Naive B cell (primary cell): ENCODE results near the gene GALNT13. TPM values are rescaled to one million over a fixed set of nuclear protein-coding genes. Genes with fewer than 3 reads are reported as not detected.
A peak's percentile ranks its signal among the peaks of the same experiment; 100 is the strongest.

Experiments used
- ATAC-seq, 2 donors: fragments of 150-1000 bp; cut with Tn5 transposase; 2 replicates each; pipeline ENCODE4 v1.10.0; 2021; ENCODE audit warnings: low read depth in 2 of 2, mild to moderate bottlenecking in 2 of 2, moderate library complexity in 2 of 2
- DNase-seq: peaks from one replicate; pipeline ENCODE4 v3.0.0; 2022
- H3K27ac Mint-ChIP-seq, 6 donors: one replicate each; pipeline ENCODE4 v1.8.0; 2020 to 2022; ENCODE audit warnings: mild to moderate bottlenecking in 6 of 6, mixed read lengths in 6 of 6, moderate library complexity in 5 of 6, inconsistent platforms in 2 of 6
- H3K27me3 Mint-ChIP-seq, 3 donors: one replicate each; pipeline ENCODE4 v1.8.0; 2021 to 2022; ENCODE audit warnings: mixed read lengths in 3 of 3, mild to moderate bottlenecking in 1 of 3
- H3K36me3 Mint-ChIP-seq, 2 donors: one replicate each; pipeline ENCODE4 v1.8.0; 2020 to 2022; ENCODE audit warnings: mixed read lengths in 2 of 2, inconsistent platforms in 1 of 2, mild to moderate bottlenecking in 1 of 2
- H3K4me1 Mint-ChIP-seq, 3 donors: one replicate each; pipeline ENCODE4 v1.8.0; 2020 to 2022; ENCODE audit warnings: mixed read lengths in 3 of 3, inconsistent platforms in 1 of 3, mild to moderate bottlenecking in 1 of 3, moderate library complexity in 1 of 3
- H3K4me3 Mint-ChIP-seq, 8 donors: one replicate each; pipeline ENCODE4 v1.8.0; 2020 to 2022; ENCODE audit warnings: mild to moderate bottlenecking in 8 of 8, mixed read lengths in 8 of 8, moderate library complexity in 8 of 8, inconsistent platforms in 2 of 8
- H3K9me3 Mint-ChIP-seq, 7 donors: one replicate each; pipeline ENCODE4 v1.8.0; 2020 to 2022; ENCODE audit warnings: mixed read lengths in 7 of 7, mild to moderate bottlenecking in 5 of 7, inconsistent platforms in 2 of 7, moderate library complexity in 1 of 7
- polyA plus RNA-seq, 6 donors: library from polyadenylated mRNA; unstranded; fragments of 300-500 nt; fragmentation: Illumina TruSeq; gene quantifications; one replicate each; pipeline ENCODE4 v1.2.3, GENCODE V29; 2021; ENCODE audit warnings: low read depth in 6 of 6

The GALNT13 gene
- polyA plus RNA-seq, 6 donors from 2014 or later: not detected

GRCh38 chr2:154400563-154401290 is 529.0 kb downstream of the GALNT13 start:
- no peaks in the 10 kb centered on the region for H3K27me3 Mint-ChIP-seq
- no peaks in the 10 kb centered on the region for H3K4me1 Mint-ChIP-seq
- no peaks in the 10 kb centered on the region for H3K9me3 Mint-ChIP-seq
- H3K36me3 Mint-ChIP-seq: no peaks in the 10 kb centered on the region
- H3K27ac Mint-ChIP-seq: no peak overlapping the region
- ATAC-seq (no peak), DNase-seq (no peak)
- H3K4me3 Mint-ChIP-seq: no peak overlapping the region

DNA sequence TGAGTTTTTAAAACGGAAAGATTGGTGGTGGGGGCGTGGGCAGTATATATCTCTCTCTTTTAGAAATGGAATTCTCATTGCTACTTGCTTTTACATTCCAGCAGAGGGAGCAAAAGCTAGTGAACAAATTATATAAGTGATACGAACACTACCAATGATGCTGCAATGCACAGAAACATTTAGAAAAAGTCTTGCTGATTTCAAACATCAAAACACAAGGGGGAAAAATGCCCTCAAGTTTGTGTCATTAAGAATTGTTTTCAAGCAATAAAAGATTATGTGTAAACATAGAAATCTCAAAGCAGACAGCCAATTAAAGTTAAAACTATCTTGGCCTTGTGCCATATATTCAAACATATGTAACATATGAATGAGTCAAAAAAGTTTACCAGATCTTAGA is 530.5 kb downstream of the GALNT13 start:
- H3K4me3 Mint-ChIP-seq: no peak overlapping the region
- no peak for ATAC-seq

GRCh38 chr2:154403242-154403790 is 531.6 kb downstream of the GALNT13 start:
- H3K27me3 Mint-ChIP-seq: no peaks in the 10 kb centered on the region
- H3K4me1 Mint-ChIP-seq: no peaks in the 10 kb centered on the region
- no peak overlapping the region for H3K27ac Mint-ChIP-seq
- H3K9me3 Mint-ChIP-seq: no peaks in the 10 kb centered on the region
- no peak overlapping the region for H3K4me3 Mint-ChIP-seq
- DNase-seq (no peak), ATAC-seq (no peak)
- no peaks in the 10 kb centered on the region for H3K36me3 Mint-ChIP-seq

More for the DNA sequence above, 530.5 kb downstream of the GALNT13 start:
- Mint-ChIP-seq H3K27me3 (no peaks in the 10 kb centered on the region), H3K27ac (no peak overlapping the region), H3K36me3 (no peaks in the 10 kb centered on the region), H3K9me3 (no peaks in the 10 kb centered on the region), H3K4me1 (no peaks in the 10 kb centered on the region)
- DNase-seq: no peak

DNA sequence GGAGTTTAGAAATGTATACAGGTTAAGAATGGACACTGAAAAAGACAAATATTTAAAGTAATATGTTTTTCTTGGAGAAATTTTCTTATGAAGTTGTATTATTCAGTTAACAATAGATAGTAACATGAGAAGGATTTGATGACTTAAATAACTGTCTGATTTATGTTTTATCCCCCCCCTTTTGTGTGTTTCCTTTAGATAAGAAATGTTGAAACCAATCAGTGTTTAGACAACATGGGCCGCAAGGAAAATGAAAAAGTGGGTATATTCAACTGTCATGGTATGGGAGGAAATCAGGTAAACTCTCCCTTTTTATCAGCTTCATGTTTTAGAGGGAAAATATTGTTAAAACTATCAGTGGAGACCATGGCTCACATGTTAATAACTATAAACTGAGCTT is 537.1 kb downstream of the GALNT13 start:
- ATAC-seq (no peak), DNase-seq (no peak)

GRCh38 chr2:154422251-154422650 is 550.5 kb downstream of the GALNT13 start:
- ATAC-seq (no peak), DNase-seq (no peak)
- Mint-ChIP-seq H3K27ac (no peak overlapping the region), H3K27me3 (no peaks in the 10 kb centered on the region), H3K4me1 (no peaks in the 10 kb centered on the region), H3K36me3 (no peaks in the 10 kb centered on the region), H3K9me3 (peaks cover 0 to 4% (median 0%) of the 10 kb centered on the region in 7 donors), H3K4me3 (no peak overlapping the region)

More for the DNA sequence above, 537.1 kb downstream of the GALNT13 start:
- H3K9me3 Mint-ChIP-seq: no peaks in the 10 kb centered on the region
- H3K27me3 Mint-ChIP-seq: no peaks in the 10 kb centered on the region
- H3K36me3 Mint-ChIP-seq: no peaks in the 10 kb centered on the region
- H3K27ac Mint-ChIP-seq: no peak overlapping the region
- no peak overlapping the region for H3K4me3 Mint-ChIP-seq
- no peaks in the 10 kb centered on the region for H3K4me1 Mint-ChIP-seq

- H3K27ac Mint-ChIP-seq: no peak overlapping the region
- no peak for ATAC-seq
Measured at GRCh38 chr2:154425994-154426393, 554.3 kb downstream of the GALNT13 start.

DNA sequence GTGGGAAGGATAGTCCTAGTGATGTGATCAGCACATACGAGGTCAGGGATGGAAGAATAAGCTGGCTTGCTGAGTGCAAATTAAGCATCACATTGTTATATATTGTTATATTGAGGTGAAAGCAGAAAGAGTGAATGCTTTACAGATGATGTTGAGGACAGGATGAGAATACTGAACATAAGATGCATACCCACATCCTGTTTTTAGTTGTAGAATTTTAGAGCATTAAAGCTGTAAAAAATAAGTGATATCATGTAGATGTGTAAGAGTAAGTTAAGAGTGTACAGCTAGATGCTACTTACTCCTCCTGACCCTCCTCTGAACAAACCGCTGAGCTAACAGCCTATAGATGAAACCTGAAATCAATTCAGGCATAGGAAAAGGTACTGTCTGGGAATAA is 555.7 kb downstream of the GALNT13 start:
- Mint-ChIP-seq H3K9me3 (peaks cover 0 to 4% (median 0%) of the 10 kb centered on the region in 7 donors), H3K4me3 (peak overlapping the region in 1 of 8 donors; percentile 34), H3K4me1 (no peaks in the 10 kb centered on the region), H3K27me3 (no peaks in the 10 kb centered on the region), H3K36me3 (no peaks in the 10 kb centered on the region), H3K27ac (no peak overlapping the region)
- no peak for ATAC-seq
- DNase-seq: no peak

More at GRCh38 chr2:154425994-154426393, 554.3 kb downstream of the GALNT13 start:
- Mint-ChIP-seq H3K4me3 (no peak overlapping the region), H3K27me3 (no peaks in the 10 kb centered on the region), H3K36me3 (no peaks in the 10 kb centered on the region), H3K9me3 (peaks cover 0 to 4% (median 0%) of the 10 kb centered on the region in 7 donors), H3K4me1 (no peaks in the 10 kb centered on the region)
- no peak for DNase-seq

GRCh38 chr2:154428022-154428421 is 556.3 kb downstream of the GALNT13 start:
- Mint-ChIP-seq H3K9me3 (peaks cover 0 to 4% (median 0%) of the 10 kb centered on the region in 7 donors), H3K4me1 (no peaks in the 10 kb centered on the region), H3K27me3 (no peaks in the 10 kb centered on the region), H3K4me3 (no peak overlapping the region), H3K36me3 (no peaks in the 10 kb centered on the region), H3K27ac (no peak overlapping the region)
- DNase-seq (no peak), ATAC-seq (no peak)

GRCh38 chr2:154433010-154433409 is 561.3 kb downstream of the GALNT13 start:
- DNase-seq (no peak), ATAC-seq (no peak)
- Mint-ChIP-seq H3K36me3 (no peaks in the 10 kb centered on the region), H3K9me3 (peaks cover 0 to 4% (median 0%) of the 10 kb centered on the region in 7 donors), H3K27ac (no peak overlapping the region), H3K27me3 (no peaks in the 10 kb centered on the region), H3K4me1 (no peaks in the 10 kb centered on the region), H3K4me3 (no peak overlapping the region)

DNA sequence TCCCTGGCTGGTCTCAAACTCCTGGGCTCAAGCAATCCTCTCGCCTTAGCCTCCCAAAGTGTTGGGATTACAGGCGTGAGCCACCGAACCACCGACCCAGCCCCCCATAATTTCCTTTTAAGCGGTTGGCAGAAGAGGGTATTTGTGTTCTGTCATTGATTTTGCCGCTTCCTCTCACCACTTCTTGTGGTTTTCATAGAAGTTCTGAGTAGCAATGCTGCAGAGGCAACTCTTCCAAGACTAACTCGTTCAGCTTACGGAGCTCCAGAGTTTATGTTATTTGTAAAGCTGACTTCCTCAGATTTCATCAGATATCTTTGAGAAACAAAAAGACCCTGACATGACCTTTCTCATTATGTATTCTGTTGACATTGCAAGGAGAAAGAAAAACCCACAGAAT is 565.4 kb downstream of the GALNT13 start:
- Mint-ChIP-seq H3K27me3 (no peaks in the 10 kb centered on the region), H3K4me3 (no peak overlapping the region), H3K4me1 (no peaks in the 10 kb centered on the region), H3K36me3 (no peaks in the 10 kb centered on the region), H3K27ac (no peak overlapping the region), H3K9me3 (no peaks in the 10 kb centered on the region)
- no peak for ATAC-seq
- no peak for DNase-seq

DNA sequence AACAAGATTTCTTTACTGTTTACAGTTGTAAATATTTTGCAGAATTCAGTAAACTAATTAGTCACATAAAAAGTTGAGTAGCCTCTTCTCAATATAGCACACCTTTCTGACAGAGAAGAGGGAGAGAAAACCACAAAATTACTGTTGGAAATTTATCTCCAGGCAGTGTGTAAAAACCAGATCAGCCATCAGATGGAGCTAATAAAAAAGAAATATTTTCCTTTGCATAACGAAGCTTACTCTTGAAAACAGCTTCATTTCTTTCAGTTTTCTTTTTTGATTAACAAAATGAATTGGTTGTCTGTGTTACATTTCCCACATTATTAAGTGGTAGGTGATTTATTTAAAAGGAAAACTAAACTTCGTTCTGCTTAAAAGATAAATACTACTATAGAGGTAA is 567.4 kb downstream of the GALNT13 start:
- ATAC-seq (no peak), DNase-seq (no peak)
- no peaks in the 10 kb centered on the region for H3K9me3 Mint-ChIP-seq
- H3K27me3 Mint-ChIP-seq: no peaks in the 10 kb centered on the region
- H3K4me1 Mint-ChIP-seq: no peaks in the 10 kb centered on the region
- H3K27ac Mint-ChIP-seq: no peak overlapping the region
- no peaks in the 10 kb centered on the region for H3K36me3 Mint-ChIP-seq
- H3K4me3 Mint-ChIP-seq: no peak overlapping the region

DNA sequence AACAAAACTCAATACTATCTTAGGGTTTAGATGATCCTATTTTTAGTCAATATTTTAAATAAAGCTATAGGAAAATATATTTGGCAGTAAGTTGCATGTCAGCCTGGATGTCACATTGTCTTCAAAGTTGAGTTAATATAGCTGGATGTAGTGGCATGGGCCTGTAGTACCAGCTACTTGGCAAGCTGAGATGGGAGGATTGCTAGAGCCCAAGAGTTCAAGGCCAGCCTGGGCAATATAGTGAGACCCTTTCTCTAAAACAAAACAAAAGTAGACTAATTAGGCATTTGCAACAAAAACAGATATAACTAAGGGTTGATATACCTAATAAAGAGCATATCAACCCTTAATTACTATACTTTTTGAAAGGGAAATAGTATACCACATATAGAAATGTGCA is 572.2 kb downstream of the GALNT13 start:
- DNase-seq (no peak), ATAC-seq (no peak)
- Mint-ChIP-seq H3K27me3 (no peaks in the 10 kb centered on the region), H3K4me3 (no peak overlapping the region), H3K36me3 (no peaks in the 10 kb centered on the region), H3K27ac (no peak overlapping the region), H3K9me3 (no peaks in the 10 kb centered on the region), H3K4me1 (no peaks in the 10 kb centered on the region)

DNA sequence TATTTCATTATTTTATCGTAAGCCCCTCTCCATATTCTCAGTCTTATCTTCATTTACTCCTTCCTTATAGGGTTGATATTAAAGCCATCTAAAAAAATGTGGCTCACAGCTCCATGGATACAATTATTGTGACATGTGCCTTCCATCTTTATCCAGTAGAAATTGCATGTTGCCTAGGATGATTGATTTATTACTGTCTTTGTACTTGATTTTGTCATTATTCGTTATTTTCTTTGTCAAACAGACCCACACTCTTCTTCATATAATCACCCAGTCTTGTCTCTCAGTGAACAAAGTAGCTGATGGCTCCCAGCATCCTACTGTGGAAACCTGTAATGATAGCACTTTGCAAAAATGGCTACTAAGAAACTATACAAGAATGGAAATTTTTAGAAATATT is 574.6 kb downstream of the GALNT13 start:
- ATAC-seq (no peak), DNase-seq (no peak)
- no peaks in the 10 kb centered on the region for H3K4me1 Mint-ChIP-seq
- no peaks in the 10 kb centered on the region for H3K36me3 Mint-ChIP-seq
- H3K27me3 Mint-ChIP-seq: no peaks in the 10 kb centered on the region
- H3K9me3 Mint-ChIP-seq: no peaks in the 10 kb centered on the region
- H3K27ac Mint-ChIP-seq: no peak overlapping the region
- H3K4me3 Mint-ChIP-seq: no peak overlapping the region

DNA sequence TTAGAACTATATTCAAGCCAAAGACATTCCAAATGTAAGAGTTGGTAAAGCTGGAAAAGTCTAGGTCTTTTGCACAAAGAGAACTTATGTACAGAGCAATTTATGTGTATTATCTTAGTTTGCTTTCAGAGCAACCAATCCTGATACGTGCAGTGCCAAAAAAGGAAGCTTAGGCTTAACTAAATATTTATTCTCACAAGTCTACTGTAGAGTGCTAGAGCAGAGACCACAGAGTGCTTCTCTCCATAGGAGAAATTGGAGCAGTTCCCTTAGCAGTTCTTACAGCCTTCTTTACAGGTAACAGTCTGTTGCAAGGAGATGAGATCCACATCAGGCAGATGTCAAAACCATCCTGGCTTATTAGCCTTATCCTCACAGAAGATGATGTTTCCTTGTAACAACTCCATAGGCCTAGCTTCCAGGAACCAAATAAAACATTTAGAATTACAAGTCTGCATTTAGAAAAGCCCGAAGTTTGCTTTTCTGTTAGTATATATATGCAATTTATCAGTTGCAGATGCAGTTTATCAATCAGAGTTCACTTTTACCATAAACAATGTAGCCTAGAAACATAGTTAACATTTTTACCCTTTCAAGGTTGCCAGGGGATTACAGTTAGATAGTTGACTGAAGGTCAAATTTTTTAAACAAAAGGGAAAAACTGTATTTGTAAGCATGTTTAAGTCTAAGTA is 576.2 kb downstream of the GALNT13 start:
- Mint-ChIP-seq H3K27me3 (no peaks in the 10 kb centered on the region), H3K36me3 (no peaks in the 10 kb centered on the region)

More for the DNA sequence above, 576.2 kb downstream of the GALNT13 start:
- DNase-seq: no peak
- no peak for ATAC-seq
- Mint-ChIP-seq H3K27ac (no peak overlapping the region), H3K4me1 (no peaks in the 10 kb centered on the region), H3K9me3 (no peaks in the 10 kb centered on the region), H3K4me3 (no peak overlapping the region)
